HEK293 (cell line): ENCODE measurements around the gene ADD1.

Experiments used
- CTCF ChIA-PET: fragments of 350-600 bp; formaldehyde crosslinking; extraction: SDS; loops from one replicate; lab custom pipeline; 2021; ENCODE audit warnings: antibody characterized with exemption; lab: Yijun Ruan, JAX
- POLR2A ChIA-PET: fragments of 300-600 bp; formaldehyde crosslinking; extraction: SDS; loops from one replicate; lab custom pipeline; 2020; ENCODE audit warnings: antibody characterized with exemption, inconsistent platforms; lab: Yijun Ruan, JAX
- H3K27ac ChIP-seq: fragments of 200-500 bp; sonication (Bioruptor generic); 2 replicates; pipeline ENCODE4 v1.5.1; 2014; ENCODE audit warnings: low read depth, low read length, control low read depth, inconsistent platforms; ENCODE audit errors: extremely low read depth
- H3K36me3 ChIP-seq, 2 experiments: fragments of 200-500 bp in 1 of 2; sonication (Bioruptor generic) in 1 of 2; 1 replicate in 1 of 2; 2 replicates in 1 of 2; pipeline ENCODE4 v1.5.1; 2014 to 2017; ENCODE audit warnings: inconsistent platforms in 2 of 2, low read length in 2 of 2; ENCODE audit not compliant: control insufficient read depth in 2 of 2, insufficient read depth in 1 of 2
- H3K4me1 ChIP-seq: fragments of 200-500 bp; sonication (Bioruptor generic); 2 replicates; pipeline ENCODE4 v1.5.1; 2014; ENCODE audit warnings: mild to moderate bottlenecking, low read length, inconsistent platforms; ENCODE audit not compliant: control insufficient read depth, insufficient read depth
- H3K4me3 ChIP-seq: 2 replicates; pipeline ENCODE4 v1.5.1; 2011; ENCODE audit warnings: low read depth, mild to moderate bottlenecking, control low read depth, low read length, moderate library complexity
- H3K9me3 ChIP-seq: fragments of 200-500 bp; sonication (Bioruptor generic); 2 replicates; pipeline ENCODE4 v1.5.1; 2014; ENCODE audit warnings: low read depth, low read length, inconsistent platforms; ENCODE audit not compliant: control insufficient read depth, insufficient read depth
- ATF2 ChIP-seq: fragments of 450-650 bp; formaldehyde crosslinking; IDR thresholded peaks from 2 replicates; pipeline ENCODE4 v1.5.1; 2016; ENCODE audit warnings: missing biosample characterization, missing genetic modification characterization, low read depth
- KLF1 ChIP-seq: fragments of 450-650 bp; formaldehyde crosslinking; IDR thresholded peaks from 2 replicates; pipeline ENCODE4 v1.5.1; 2016; ENCODE audit warnings: missing biosample characterization, missing genetic modification characterization
- KLF7 ChIP-seq: fragments of 450-650 bp; formaldehyde crosslinking; IDR thresholded peaks from 2 replicates; pipeline ENCODE4 v1.5.1; 2016; ENCODE audit warnings: missing biosample characterization, missing genetic modification characterization, borderline replicate concordance
- RBAK ChIP-seq: fragments of 450-650 bp; formaldehyde crosslinking; IDR thresholded peaks from 2 replicates; pipeline ENCODE4 v1.5.1; 2016; ENCODE audit warnings: missing biosample characterization, missing genetic modification characterization
- SCRT1 ChIP-seq: fragments of 450-650 bp; formaldehyde crosslinking; IDR thresholded peaks from 2 replicates; pipeline ENCODE4 v1.5.1; 2016; ENCODE audit warnings: missing biosample characterization, missing genetic modification characterization, borderline replicate concordance
- ZBTB1 ChIP-seq: fragments of 450-650 bp; formaldehyde crosslinking; IDR thresholded peaks from 2 replicates; pipeline ENCODE4 v1.5.1; 2016; ENCODE audit warnings: missing biosample characterization, missing genetic modification characterization
- ZBTB17 ChIP-seq: fragments of 450-650 bp; formaldehyde crosslinking; IDR thresholded peaks from 2 replicates; pipeline ENCODE4 v1.5.1; 2016; ENCODE audit warnings: missing biosample characterization, missing genetic modification characterization
- ZBTB20 ChIP-seq: fragments of 450-650 bp; formaldehyde crosslinking; IDR thresholded peaks from 2 replicates; pipeline ENCODE4 v1.5.1; 2016; ENCODE audit warnings: missing biosample characterization, missing genetic modification characterization
- ZEB2 ChIP-seq: fragments of 450-650 bp; formaldehyde crosslinking; IDR thresholded peaks from 2 replicates; pipeline ENCODE4 v1.5.1; 2016; ENCODE audit warnings: missing biosample characterization, missing genetic modification characterization
- ZFHX2 ChIP-seq: fragments of 450-650 bp; formaldehyde crosslinking; conservative IDR thresholded peaks from 2 replicates; pipeline ENCODE4 v1.5.1; 2016; ENCODE audit warnings: missing biosample characterization, missing genetic modification characterization
- ZIC2 ChIP-seq: fragments of 450-650 bp; formaldehyde crosslinking; IDR thresholded peaks from 2 replicates; pipeline ENCODE4 v1.5.1; 2016; ENCODE audit warnings: missing biosample characterization, missing genetic modification characterization
- ZNF112 ChIP-seq: fragments of 450-650 bp; formaldehyde crosslinking; IDR thresholded peaks from 2 replicates; pipeline ENCODE4 v1.5.0; 2017; ENCODE audit warnings: missing biosample characterization, missing genetic modification characterization
- ZNF132 ChIP-seq: fragments of 450-650 bp; formaldehyde crosslinking; IDR thresholded peaks from 2 replicates; pipeline ENCODE4 v1.5.1; 2017; ENCODE audit warnings: missing biosample characterization, missing genetic modification characterization, borderline replicate concordance
- ZNF138 ChIP-seq: fragments of 450-650 bp; formaldehyde crosslinking; IDR thresholded peaks from 2 replicates; pipeline ENCODE4 v1.5.1; 2016; ENCODE audit warnings: missing biosample characterization, missing genetic modification characterization, borderline replicate concordance
- ZNF155 ChIP-seq: fragments of 450-650 bp; formaldehyde crosslinking; IDR thresholded peaks from 2 replicates; pipeline ENCODE4 v1.5.1; 2016; ENCODE audit warnings: missing biosample characterization, missing genetic modification characterization
- ZNF157 ChIP-seq: fragments of 450-650 bp; formaldehyde crosslinking; IDR thresholded peaks from 2 replicates; pipeline ENCODE4 v1.5.1; 2016; ENCODE audit warnings: missing biosample characterization, missing genetic modification characterization
- ZNF404 ChIP-seq: fragments of 450-650 bp; formaldehyde crosslinking; IDR thresholded peaks from 2 replicates; pipeline ENCODE4 v1.5.1; 2017; ENCODE audit warnings: missing biosample characterization, missing genetic modification characterization
- ZNF529 ChIP-seq: fragments of 450-650 bp; formaldehyde crosslinking; IDR thresholded peaks from 2 replicates; pipeline ENCODE4 v1.5.1; 2017; ENCODE audit warnings: missing genetic modification characterization, missing biosample characterization; ENCODE audit not compliant: insufficient replicate concordance
- ZNF544 ChIP-seq: fragments of 450-650 bp; formaldehyde crosslinking; IDR thresholded peaks from 2 replicates; pipeline ENCODE4 v1.5.0; 2017; ENCODE audit warnings: missing biosample characterization, missing genetic modification characterization
- ZSCAN16 ChIP-seq: fragments of 450-650 bp; formaldehyde crosslinking; IDR thresholded peaks from 2 replicates; pipeline ENCODE4 v1.5.1; 2016; ENCODE audit warnings: missing biosample characterization, missing genetic modification characterization
- TF ChIP-seq, protein P1 (sequence below): fragments of 450-650 bp; formaldehyde crosslinking; conservative IDR thresholded peaks from 2 replicates; pipeline ENCODE4 v1.5.1; 2016; ENCODE audit warnings: low read depth, missing biosample characterization, missing genetic modification characterization
- TF ChIP-seq, protein P2 (sequence below): fragments of 450-650 bp; formaldehyde crosslinking; IDR thresholded peaks from 2 replicates; pipeline ENCODE4 v1.5.1; 2016; ENCODE audit warnings: missing biosample characterization, missing genetic modification characterization
- TF ChIP-seq, protein P3 (sequence below): fragments of 450-650 bp; formaldehyde crosslinking; IDR thresholded peaks from 2 replicates; pipeline ENCODE4; 2016; ENCODE audit warnings: missing biosample characterization, missing genetic modification characterization

The ADD1 gene

GRCh38 chr4:2858451-2859217, 15.0 kb downstream of the ADD1 start:
- no peak for TF ChIP-seq ZSCAN16 (tag by site-specific recombination)
- no peak for TF ChIP-seq ZEB2
- TF ChIP-seq, protein P1, sequence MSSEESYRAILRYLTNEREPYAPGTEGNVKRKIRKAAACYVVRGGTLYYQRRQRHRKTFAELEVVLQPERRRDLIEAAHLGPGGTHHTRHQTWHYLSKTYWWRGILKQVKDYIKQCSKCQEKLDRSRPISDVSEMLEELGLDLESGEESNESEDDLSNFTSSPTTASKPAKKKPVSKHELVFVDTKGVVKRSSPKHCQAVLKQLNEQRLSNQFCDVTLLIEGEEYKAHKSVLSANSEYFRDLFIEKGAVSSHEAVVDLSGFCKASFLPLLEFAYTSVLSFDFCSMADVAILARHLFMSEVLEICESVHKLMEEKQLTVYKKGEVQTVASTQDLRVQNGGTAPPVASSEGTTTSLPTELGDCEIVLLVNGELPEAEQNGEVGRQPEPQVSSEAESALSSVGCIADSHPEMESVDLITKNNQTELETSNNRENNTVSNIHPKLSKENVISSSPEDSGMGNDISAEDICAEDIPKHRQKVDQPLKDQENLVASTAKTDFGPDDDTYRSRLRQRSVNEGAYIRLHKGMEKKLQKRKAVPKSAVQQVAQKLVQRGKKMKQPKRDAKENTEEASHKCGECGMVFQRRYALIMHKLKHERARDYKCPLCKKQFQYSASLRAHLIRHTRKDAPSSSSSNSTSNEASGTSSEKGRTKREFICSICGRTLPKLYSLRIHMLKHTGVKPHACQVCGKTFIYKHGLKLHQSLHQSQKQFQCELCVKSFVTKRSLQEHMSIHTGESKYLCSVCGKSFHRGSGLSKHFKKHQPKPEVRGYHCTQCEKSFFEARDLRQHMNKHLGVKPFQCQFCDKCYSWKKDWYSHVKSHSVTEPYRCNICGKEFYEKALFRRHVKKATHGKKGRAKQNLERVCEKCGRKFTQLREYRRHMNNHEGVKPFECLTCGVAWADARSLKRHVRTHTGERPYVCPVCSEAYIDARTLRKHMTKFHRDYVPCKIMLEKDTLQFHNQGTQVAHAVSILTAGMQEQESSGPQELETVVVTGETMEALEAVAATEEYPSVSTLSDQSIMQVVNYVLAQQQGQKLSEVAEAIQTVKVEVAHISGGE (tag by site-specific recombination) = no peak
- TF ChIP-seq KLF7 (tag by site-specific recombination) = peak; percentile 66; the same call in 1 of the 2 replicates
- peak; percentile 28; the same call in 1 of the 2 replicates for TF ChIP-seq KLF1 (tag by site-specific recombination)
- no peak for TF ChIP-seq ZIC2 (tag by site-specific recombination)
- 0 out of 2 replicates have a peak, but pooled peaks have one; percentile 33 for TF ChIP-seq ZBTB17
- TF ChIP-seq RBAK (tag by site-specific recombination) = no peak
- Histone ChIP-seq H3K9me3 (no peaks in the 10 kb centered on the region), H3K4me3 (no peak overlapping the region), H3K36me3 (peaks cover 0 to 14% of the 10 kb centered on the region in 2 experiments; a peak in 1 of 3 replicates), H3K27ac (peak overlapping the region; percentile 40; the same call in 1 of the 2 replicates), H3K4me1 (peaks cover 26% of the 10 kb centered on the region)
- POLR2A ChIA-PET = no interaction called here
- CTCF ChIA-PET = no interaction called here

DNA sequence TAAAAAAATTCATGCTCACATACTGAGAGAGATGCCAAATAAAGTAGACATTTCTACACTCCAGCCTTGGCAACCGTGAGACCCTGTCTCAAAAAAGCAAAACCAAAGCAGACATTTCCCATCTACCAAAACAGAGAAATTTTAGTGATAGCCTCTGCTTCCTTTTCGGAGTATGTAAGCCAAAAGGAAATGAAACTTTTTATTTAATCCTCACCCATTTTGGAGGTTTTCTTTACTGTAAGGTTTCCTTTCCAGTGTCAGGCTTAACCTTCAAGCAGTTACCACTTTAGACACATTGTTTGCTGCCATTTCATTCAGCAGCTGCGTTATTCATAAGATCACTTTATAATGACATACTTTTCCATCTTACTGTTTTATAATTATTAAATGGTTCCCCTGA, 15.9 kb downstream of the ADD1 start:
- POLR2A ChIA-PET = interaction anchor here (0.7 kb wide), 1 partner anchor 21 kb away, joined by 4 read pairs; no protein-coding TSS in a partner anchor
- Histone ChIP-seq H3K36me3 (peaks cover 0 to 6% of the 10 kb centered on the region in 2 experiments; a peak in 1 of 3 replicates), H3K4me1 (peaks cover 28% of the 10 kb centered on the region), H3K4me3 (no peak overlapping the region)
- CTCF ChIA-PET = no interaction called here
- TF ChIP-seq ZNF544 (tag by site-specific recombination) (no peak), ZFHX2 (tag by site-specific recombination) (no peak), ATF2 (tag by site-specific recombination) (no peak), ZNF404 (tag by site-specific recombination) (no peak), ZNF138 (tag by site-specific recombination) (no peak), ZBTB1 (tag by site-specific recombination) (no peak), ZBTB20 (no peak), ZNF155 (tag by site-specific recombination) (no peak), ZNF112 (tag by site-specific recombination) (no peak), ZNF132 (no peak), ZNF157 (tag by site-specific recombination) (no peak), SCRT1 (tag by site-specific recombination) (no peak), ZNF529 (tag by site-specific recombination) (no peak)
- TF ChIP-seq, protein P2, sequence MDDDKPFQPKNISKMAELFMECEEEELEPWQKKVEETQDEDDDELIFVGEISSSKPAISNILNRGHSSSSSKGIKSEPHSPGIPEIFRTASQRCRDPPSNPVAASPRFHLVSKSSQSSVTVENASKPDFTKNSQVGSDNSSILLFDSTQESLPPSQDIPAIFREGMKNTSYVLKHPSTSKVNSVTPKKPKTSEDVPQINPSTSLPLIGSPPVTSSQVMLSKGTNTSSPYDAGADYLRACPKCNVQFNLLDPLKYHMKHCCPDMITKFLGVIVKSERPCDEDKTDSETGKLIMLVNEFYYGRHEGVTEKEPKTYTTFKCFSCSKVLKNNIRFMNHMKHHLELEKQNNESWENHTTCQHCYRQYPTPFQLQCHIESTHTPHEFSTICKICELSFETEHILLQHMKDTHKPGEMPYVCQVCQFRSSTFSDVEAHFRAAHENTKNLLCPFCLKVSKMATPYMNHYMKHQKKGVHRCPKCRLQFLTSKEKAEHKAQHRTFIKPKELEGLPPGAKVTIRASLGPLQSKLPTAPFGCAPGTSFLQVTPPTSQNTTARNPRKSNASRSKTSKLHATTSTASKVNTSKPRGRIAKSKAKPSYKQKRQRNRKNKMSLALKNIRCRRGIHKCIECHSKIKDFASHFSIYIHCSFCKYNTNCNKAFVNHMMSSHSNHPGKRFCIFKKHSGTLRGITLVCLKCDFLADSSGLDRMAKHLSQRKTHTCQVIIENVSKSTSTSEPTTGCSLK = no peak
- TF ChIP-seq, protein P3, sequence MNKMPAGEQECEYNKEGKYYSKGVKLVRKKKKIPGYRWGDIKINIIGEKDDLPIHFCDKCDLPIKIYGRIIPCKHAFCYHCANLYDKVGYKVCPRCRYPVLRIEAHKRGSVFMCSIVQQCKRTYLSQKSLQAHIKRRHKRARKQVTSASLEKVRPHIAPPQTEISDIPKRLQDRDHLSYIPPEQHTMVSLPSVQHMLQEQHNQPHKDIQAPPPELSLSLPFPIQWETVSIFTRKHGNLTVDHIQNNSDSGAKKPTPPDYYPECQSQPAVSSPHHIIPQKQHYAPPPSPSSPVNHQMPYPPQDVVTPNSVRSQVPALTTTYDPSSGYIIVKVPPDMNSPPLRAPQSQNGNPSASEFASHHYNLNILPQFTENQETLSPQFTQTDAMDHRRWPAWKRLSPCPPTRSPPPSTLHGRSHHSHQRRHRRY (tag by site-specific recombination) = no peak
- TF ChIP-seq, all 188 proteins: peak for 0
- H3K27ac ChIP-seq = no peak overlapping the region
- H3K9me3 ChIP-seq = no peaks in the 10 kb centered on the region
